Tibial nerve (tissue), 4 donors: ENCODE data around the gene GDI1. TPM values are rescaled to one million over a fixed set of nuclear protein-coding genes. Genes with fewer than 3 reads are reported as not detected.
A peak's percentile ranks its signal among the peaks of the same experiment; 100 is the strongest.

Source experiments
- DNase-seq, 2 donors: peaks; one replicate each; pipeline ENCODE4 v3.0.0-alpha.2; 2019; ENCODE audit warnings: low spot score in 2 of 2
- H3K27ac ChIP-seq, 4 donors: fragments of 200-600 bp; sonication (generic) in 3 of 4; one replicate each; pipeline ENCODE4 v1.5.1; 2017 to 2019; ENCODE audit warnings: mild to moderate bottlenecking in 1 of 4
- H3K27me3 ChIP-seq, 2 donors: fragments of 200-600 bp; sonication (generic) in 1 of 2; one replicate each; pipeline versions ENCODE4 v1.5.1 to v1.6.0; 2017 to 2019
- H3K36me3 ChIP-seq, 3 donors: fragments of 200-600 bp; sonication (generic); one replicate each; pipeline ENCODE4 v1.5.1; 2018 to 2019
- H3K4me1 ChIP-seq, 4 donors: fragments of 200-600 bp; sonication (generic) in 3 of 4; one replicate each; pipeline ENCODE4 v1.5.1; 2017 to 2019
- H3K4me3 ChIP-seq, 4 donors: fragments of 200-600 bp; sonication (generic) in 3 of 4; one replicate each; pipeline ENCODE4 v1.5.1; 2017 to 2019; ENCODE audit warnings: mild to moderate bottlenecking in 1 of 4, moderate library complexity in 1 of 4
- H3K9me3 ChIP-seq, 4 donors: fragments of 200-600 bp; sonication (generic) in 3 of 4; one replicate each; pipeline ENCODE4 v1.5.1; 2017 to 2019
- CTCF ChIP-seq, 5 experiments: fragments of 200-600 bp in 3 of 5; fragments of 450-650 bp in 2 of 5; sonication (generic) in 3 of 5; IDR thresholded peaks; one replicate each; pipeline ENCODE4 v1.5.1; 2016 to 2019; ENCODE audit warnings: antibody characterized with exemption in 5 of 5, mild to moderate bottlenecking in 3 of 5, moderate library complexity in 2 of 5
- EP300 ChIP-seq, 2 donors: sonication (generic); formaldehyde crosslinking; IDR thresholded peaks; one replicate each; pipeline ENCODE4 v1.6.1; 2017; ENCODE audit warnings: antibody characterized with exemption in 2 of 2, mild to moderate bottlenecking in 1 of 2
- POLR2A ChIP-seq, 2 donors: fragments of 450-650 bp; IDR thresholded peaks; one replicate each; pipeline ENCODE4 v1.6.1; 2017; ENCODE audit warnings: antibody characterized with exemption in 2 of 2, mild to moderate bottlenecking in 2 of 2, moderate library complexity in 2 of 2
- WGBS, 2 donors: methylation state at CpG; one replicate each; pipeline ENCODE4 v1.1.5; 2018; 5-methylcytosine and 5-hydroxymethylcytosine counted together
- total RNA-seq, 4 donors: library from RNA; depleted of rRNA; stranded (reverse); fragments of >200 nt; gene quantifications; one replicate each; pipeline ENCODE4 v1.1.0, GENCODE V29; 2016

The GDI1 gene
- total RNA-seq, 4 donors from 2014 or later = 114 to 179 (median 152) TPM

GRCh38 chrX:154403858-154404257, 33.1 kb upstream of the GDI1 start:
- Histone ChIP-seq H3K27me3 (no peaks in the 10 kb centered on the region), H3K4me3 (no peak overlapping the region), H3K9me3 (no peaks in the 10 kb centered on the region), H3K36me3 (peaks cover 0 to 23% (median 6%) of the 10 kb centered on the region in 3 donors), H3K4me1 (peaks cover 0 to 24% (median 0%) of the 10 kb centered on the region in 4 donors), H3K27ac (no peak overlapping the region)
- WGBS, 2 donors = 85 to 88% methylated on average over 4 of the region's 4 CpGs
- TF ChIP-seq EP300 (IDR thresholded peaks at IDR 0.05) (no peak), CTCF (IDR thresholded peaks at IDR 0.05) (no peak), POLR2A (IDR thresholded peaks at IDR 0.05) (no peak)
- no peak for DNase-seq

GRCh38 chrX:154404625-154405192, 32.2 kb upstream of the GDI1 start:
- H3K36me3 ChIP-seq = peaks cover 0 to 17% (median 4%) of the 10 kb centered on the region in 3 donors
- no peak for TF ChIP-seq POLR2A (IDR thresholded peaks at IDR 0.05)
- no peak for TF ChIP-seq CTCF (IDR thresholded peaks at IDR 0.05)
- TF ChIP-seq EP300 (IDR thresholded peaks at IDR 0.05) = no peak
- no peak overlapping the region for H3K27ac ChIP-seq
- WGBS, 2 donors = 90 to 91% methylated on average over 2 to 12 of the region's 16 CpGs
- H3K4me1 ChIP-seq = peaks cover 0 to 18% (median 0%) of the 10 kb centered on the region in 4 donors
- no peaks in the 10 kb centered on the region for H3K9me3 ChIP-seq
- no peak overlapping the region for H3K4me3 ChIP-seq
- DNase-seq = no peak
- no peaks in the 10 kb centered on the region for H3K27me3 ChIP-seq

- 54 to 65% methylated on average over 10 of the region's 10 CpGs for WGBS, 2 donors
- TF ChIP-seq POLR2A (IDR thresholded peaks at IDR 0.05) (no peak), EP300 (IDR thresholded peaks at IDR 0.05) (no peak), CTCF (IDR thresholded peaks at IDR 0.05) (no peak)
- H3K4me1 ChIP-seq = peaks cover 0 to 26% (median 0%) of the 10 kb centered on the region in 4 donors
- H3K4me3 ChIP-seq = peak overlapping the region in 3 of 4 donors; percentile 13 to 46 (median 21)
- peak overlapping the region in 3 of 4 donors; percentile 71 to 89 (median 87) for H3K27ac ChIP-seq
- H3K9me3 ChIP-seq = no peaks in the 10 kb centered on the region
- no peak for DNase-seq
- H3K27me3 ChIP-seq = no peaks in the 10 kb centered on the region
- peaks cover 0 to 7% (median 0%) of the 10 kb centered on the region in 3 donors for H3K36me3 ChIP-seq
Measured at GRCh38 chrX:154408659-154409221, 28.2 kb upstream of the GDI1 start.

GRCh38 chrX:154409222-154409871, 27.6 kb upstream of the GDI1 start, which contains the start of gene DNASE1L1:
TSS of gene DNASE1L1 (minus strand) at chrX:154409254. CDS start at chrX:154405568, 3,686 bp downstream.
- H3K4me3 ChIP-seq = peak within 1 kb of the TSS in 3 of 4 donors; percentile 21 to 46 (median 23)

More at GRCh38 chrX:154409222-154409871, 27.6 kb upstream of the GDI1 start, which contains the start of gene DNASE1L1:
- no peaks in the 10 kb centered on the region for H3K9me3 ChIP-seq
- no peaks in the 10 kb centered on the region for H3K27me3 ChIP-seq
- DNase-seq = peak; percentile 52 to 53
- TF ChIP-seq CTCF (IDR thresholded peaks at IDR 0.05) (no peak), POLR2A (IDR thresholded peaks at IDR 0.05) (peak in 1 of 2 donors; percentile 37), EP300 (IDR thresholded peaks at IDR 0.05) (peak in 1 of 2 donors; percentile 58)
- 47 to 54% methylated on average over 3 to 24 of the region's 26 CpGs for WGBS, 2 donors
- H3K27ac ChIP-seq = peak within 1 kb of the TSS in 3 of 4 donors; percentile 71 to 89 (median 87)
- H3K4me1 ChIP-seq = peaks cover 0 to 26% (median 0%) of the 10 kb centered on the region in 4 donors
- peaks cover 0 to 9% (median 0%) of the 10 kb centered on the region in 3 donors for H3K36me3 ChIP-seq
